HFF-Myc (cell line): ENCODE measurements around the gene SETD2.
"Not testable (repeated sequence)": the region's sequence is repeated elsewhere in the genome, so short reads cannot be mapped to it uniquely, and the experiment has no call there.

Experiments used
- DNase-seq: peaks from one replicate; pipeline ENCODE4 v3.0.0-alpha.2; 2011; ENCODE audit warnings: low read depth; ENCODE audit errors: extremely low read depth
- H3K4me3 ChIP-seq: replicated peaks from 2 replicates; pipeline ENCODE4 v1.5.1; 2011; ENCODE audit warnings: low read depth, mild to moderate bottlenecking, control low read depth, low read length
- TF ChIP-seq, protein P1 (sequence below): IDR thresholded peaks from 2 replicates; pipeline ENCODE4 v1.5.1; 2012; ENCODE audit warnings: mild to moderate bottlenecking, low read depth, low read length, control low read depth; ENCODE audit errors: missing control alignments

SETD2 gene

GRCh38 chr3:47194994-47195393, 31.1 kb upstream of the SETD2 start:
- DNase-seq, result no peak
- no peak overlapping the region for H3K4me3 ChIP-seq
- TF ChIP-seq, protein P1, sequence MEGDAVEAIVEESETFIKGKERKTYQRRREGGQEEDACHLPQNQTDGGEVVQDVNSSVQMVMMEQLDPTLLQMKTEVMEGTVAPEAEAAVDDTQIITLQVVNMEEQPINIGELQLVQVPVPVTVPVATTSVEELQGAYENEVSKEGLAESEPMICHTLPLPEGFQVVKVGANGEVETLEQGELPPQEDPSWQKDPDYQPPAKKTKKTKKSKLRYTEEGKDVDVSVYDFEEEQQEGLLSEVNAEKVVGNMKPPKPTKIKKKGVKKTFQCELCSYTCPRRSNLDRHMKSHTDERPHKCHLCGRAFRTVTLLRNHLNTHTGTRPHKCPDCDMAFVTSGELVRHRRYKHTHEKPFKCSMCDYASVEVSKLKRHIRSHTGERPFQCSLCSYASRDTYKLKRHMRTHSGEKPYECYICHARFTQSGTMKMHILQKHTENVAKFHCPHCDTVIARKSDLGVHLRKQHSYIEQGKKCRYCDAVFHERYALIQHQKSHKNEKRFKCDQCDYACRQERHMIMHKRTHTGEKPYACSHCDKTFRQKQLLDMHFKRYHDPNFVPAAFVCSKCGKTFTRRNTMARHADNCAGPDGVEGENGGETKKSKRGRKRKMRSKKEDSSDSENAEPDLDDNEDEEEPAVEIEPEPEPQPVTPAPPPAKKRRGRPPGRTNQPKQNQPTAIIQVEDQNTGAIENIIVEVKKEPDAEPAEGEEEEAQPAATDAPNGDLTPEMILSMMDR, result no peak

DNA sequence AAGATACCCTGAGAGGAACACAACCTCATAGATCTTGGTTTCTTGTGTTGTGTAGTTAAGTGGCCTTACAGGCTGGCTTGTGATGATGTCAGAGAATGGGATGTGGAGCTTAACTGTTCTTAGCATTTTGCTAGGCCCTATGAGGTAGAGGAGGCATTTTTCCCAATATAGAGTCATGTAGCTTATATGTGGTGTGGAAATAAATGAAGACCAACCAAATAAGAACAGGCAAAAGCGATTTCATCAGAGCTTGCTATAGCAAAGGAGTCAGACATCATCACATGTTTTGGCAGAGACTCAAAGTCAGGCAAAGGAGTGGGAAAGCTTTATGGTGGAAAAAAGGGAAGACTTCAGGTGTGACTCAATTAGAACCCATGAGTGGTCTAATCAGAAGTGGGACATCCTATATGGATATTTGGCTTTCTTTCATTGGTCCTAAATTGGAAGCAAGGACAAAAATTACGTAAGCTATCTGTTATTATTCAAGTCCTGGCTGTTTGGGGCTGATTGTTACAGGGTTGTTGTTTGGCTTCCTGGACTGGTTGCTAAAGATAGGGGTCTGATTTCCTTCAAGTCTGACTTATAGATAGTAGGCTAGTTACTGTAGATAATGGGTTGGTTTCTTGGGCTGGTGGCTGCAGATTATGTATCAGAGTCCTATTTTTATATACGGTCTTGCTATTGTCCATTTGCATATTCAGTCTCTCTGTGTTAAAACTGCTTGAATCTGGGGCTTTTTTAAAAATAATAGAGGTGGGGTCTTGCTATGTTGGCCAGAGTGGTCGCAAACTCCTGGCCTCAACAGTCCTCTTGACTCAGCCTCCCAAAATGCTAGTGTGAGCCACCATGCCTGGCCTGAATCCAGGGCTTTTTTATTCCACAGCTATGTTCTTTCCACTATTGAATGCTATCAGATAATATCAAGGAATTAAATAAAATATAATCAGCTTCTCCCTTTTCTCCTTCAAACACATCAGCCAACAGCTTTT, 30.3 kb upstream of the SETD2 start:
- no peak overlapping the region for H3K4me3 ChIP-seq
- no peak for DNase-seq
- TF ChIP-seq, protein P1, result no peak

GRCh38 chr3:47186285-47186684, 22.4 kb upstream of the SETD2 start:
- no peak overlapping the region for H3K4me3 ChIP-seq
- TF ChIP-seq, protein P1, result no peak
- DNase-seq, result no peak

GRCh38 chr3:47181685-47182084, 17.8 kb upstream of the SETD2 start:
- DNase-seq, result not testable (repeated sequence)

GRCh38 chr3:47180011-47180410, 16.1 kb upstream of the SETD2 start:
- DNase-seq, result not testable (repeated sequence)

More at GRCh38 chr3:47181685-47182084, 17.8 kb upstream of the SETD2 start:
- not testable (repeated sequence) for H3K4me3 ChIP-seq

DNA sequence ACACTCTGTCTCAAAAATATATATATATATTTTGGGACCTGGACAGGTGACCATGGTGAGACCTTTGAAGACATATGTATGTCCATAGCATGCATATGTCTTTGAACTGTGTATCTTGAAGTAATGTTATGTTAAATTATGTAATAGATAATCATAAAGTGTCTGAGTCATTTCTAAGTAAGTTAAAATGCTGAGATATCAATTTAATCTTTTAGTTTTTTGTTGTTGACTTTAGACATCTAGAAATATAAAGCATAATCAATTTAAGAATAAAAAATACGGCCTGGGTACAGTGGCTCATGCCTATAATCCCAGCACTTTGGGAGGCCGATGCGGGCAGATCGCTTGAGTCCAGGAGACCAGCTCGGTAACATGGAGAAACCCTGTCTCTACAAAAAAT, 12.7 kb upstream of the SETD2 start:
- no peak for DNase-seq
- TF ChIP-seq, protein P1, result no peak
- no peak overlapping the region for H3K4me3 ChIP-seq

More at GRCh38 chr3:47180011-47180410, 16.1 kb upstream of the SETD2 start:
- H3K4me3 ChIP-seq, result not testable (repeated sequence)

DNA sequence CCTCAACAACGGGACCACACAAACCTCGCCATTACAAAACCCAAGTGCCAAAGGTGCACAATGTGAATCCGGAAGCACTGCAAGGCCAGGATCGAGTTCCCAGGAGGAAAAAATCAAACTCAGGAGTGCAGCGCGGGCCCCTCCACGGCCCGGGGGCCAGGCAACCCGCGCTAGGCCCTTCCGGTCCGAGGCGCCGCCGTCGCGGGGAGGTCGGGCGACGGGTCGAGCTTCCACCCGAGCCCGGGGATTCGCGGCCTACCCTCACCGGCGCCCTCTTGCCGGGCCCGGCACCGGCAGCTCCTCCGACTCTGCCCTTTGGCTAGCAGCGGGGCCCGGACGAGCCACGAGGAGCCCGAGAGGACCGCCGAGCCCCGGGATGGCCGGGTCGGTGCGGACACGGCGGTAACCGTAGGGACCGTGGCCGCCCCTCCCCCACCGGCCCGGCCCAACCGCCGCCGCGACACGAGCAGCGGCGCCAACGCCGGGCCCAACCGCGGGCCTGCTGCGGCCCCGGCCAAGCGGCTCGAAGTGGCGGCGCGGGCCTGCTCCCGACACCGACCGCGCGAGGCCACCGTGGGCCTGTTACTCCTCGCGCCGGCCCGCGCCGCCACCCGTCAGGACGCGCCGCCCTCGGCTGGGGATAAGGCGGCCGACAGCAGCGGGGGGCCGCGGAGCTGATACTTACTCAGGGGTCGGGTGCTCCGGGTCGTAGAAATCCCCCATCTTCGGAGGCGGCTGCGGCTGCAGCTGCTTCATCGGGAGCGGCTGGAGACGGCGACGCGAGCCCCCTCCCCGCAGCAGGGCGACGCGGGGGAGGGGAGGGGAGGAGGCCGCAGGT, 525 bp downstream of the SETD2 start:
- TF ChIP-seq, protein P1, result no peak
- no peak for DNase-seq
- peak overlapping the region; percentile 83 for H3K4me3 ChIP-seq
